GM23248 (cell line): ENCODE data around the gene ZNF408.

Experiments
- EZH2 ChIP-seq: fragments of 200-600 bp; sonication (generic); IDR thresholded peaks from 2 replicates; pipeline ENCODE4 v1.6.1; 2018; ENCODE audit warnings: antibody characterized with exemption, mild to moderate bottlenecking; ENCODE audit not compliant: insufficient read depth, poor library complexity, severe bottlenecking
- EZH2phosphoT487 ChIP-seq: fragments of 200-600 bp; sonication (generic); IDR thresholded peaks from 2 replicates; pipeline ENCODE4 v1.6.1; 2018; ENCODE audit warnings: antibody characterized with exemption, moderate library complexity, mild to moderate bottlenecking, low read depth; ENCODE audit not compliant: insufficient read depth

- TF ChIP-seq EZH2 (no peak), EZH2phosphoT487 (no peak)
Measured at GRCh38 chr11:46666516-46666915, 34.3 kb upstream of the ZNF408 start.
